ENCODE measurements around the gene ABCB7.

GRCh38 chrX:75181721-75182120, 25.6 kb upstream of the ABCB7 start:
- TF ChIP-seq CTCF (IDR thresholded peaks at IDR 0.05) (no peak), POLR2A (IDR thresholded peaks at IDR 0.05) (no peak)
